Right cardiac atrium (tissue), 5 donors: ENCODE data around the gene NCR3LG1. TPM values are rescaled to one million over a fixed set of nuclear protein-coding genes. Genes with fewer than 3 reads are reported as not detected.

Source experiments
- ATAC-seq, 2 donors: fragments of 200-7000 bp; cut with Tn5 transposase; one replicate each; pipeline versions ENCODE4 v1.8.0 to v1.9.1; 2020; ENCODE audit warnings: moderate library complexity in 2 of 2, mild to moderate bottlenecking in 1 of 2
- DNase-seq, 3 donors: peaks; one replicate each; pipeline ENCODE4 v3.0.0-alpha.2; 2020
- H3K27ac ChIP-seq: one replicate; pipeline ENCODE4 v1.5.1; 2013; ENCODE audit warnings: mild to moderate bottlenecking, low read length, control low read depth, moderate library complexity
- H3K27me3 ChIP-seq: one replicate; pipeline ENCODE4 v1.6.1; 2013; ENCODE audit not compliant: control insufficient read depth, insufficient read depth
- H3K4me1 ChIP-seq: one replicate; pipeline ENCODE4 v1.6.1; 2013; ENCODE audit warnings: low read length; ENCODE audit not compliant: control insufficient read depth, insufficient read depth
- H3K4me3 ChIP-seq: one replicate; pipeline ENCODE4 v1.5.1; 2013; ENCODE audit warnings: low read length, control low read depth
- H3K9me3 ChIP-seq: one replicate; pipeline ENCODE4 v1.6.1; 2013; ENCODE audit warnings: low read length; ENCODE audit not compliant: control insufficient read depth
- WGBS: extraction: QIAGEN DNeasy Blood & Tissue Kit; methylation state at CpG from one replicate; pipeline ENCODE4 v1.1.7; 2013; 5-methylcytosine and 5-hydroxymethylcytosine counted together
- intact Hi-C, 4 donors: fragments of 100-400 bp; cut with DNase I; formaldehyde crosslinking; loops; one replicate each; pipeline versions ENCODE4 v1.11.0 to v1.14.0; 2022 to 2023
- long read RNA-seq, 4 donors: library from polyadenylated mRNA; unstranded; transcript quantifications; one replicate each; pipeline ENCODE4 v2.0.0, GENCODE V29; 2020 to 2021
- polyA plus RNA-seq: library from polyadenylated mRNA; stranded (reverse); fragments of 200-250 nt; gene quantifications from one replicate; pipeline ENCODE4 v1.2.3, GENCODE V29; 2013
- total RNA-seq, 4 donors: library from RNA; stranded (reverse); fragmentation: NEBNext Ultra II Directional; extraction: Animal tissue kit (Norgen Biotek cat#: 25700); gene quantifications; one replicate each; pipeline ENCODE4 v1.2.1, GENCODE V29; 2021
- donor health status: healthy with polysubstance abuse.
- donor health status: DM: no; HTN: yes; CAD: no.
- donor health status: DM: no; HTN: no; CAD: no.
- donor health status: DM: no; HTN: yes; CAD: no; lungs with severe emphysema.
- donor health status: DM: yes; HTN: yes; CAD: no.

Gene NCR3LG1
- total RNA-seq (1 to 10 TPM; 2.3 to 3.3 (median 3.0) TPM), polyA plus RNA-seq (0.75 TPM)
- long read RNA-seq, donor 1, full-length matches to known transcripts: 1 of 5 reads
- long read RNA-seq, donor 1, partial matches to known transcripts: 2 of 5 reads
- long read RNA-seq, donor 1, other reads (novel, unspliced or antisense): 2 of 5 reads
- long read RNA-seq, donor 2: 0 reads
- long read RNA-seq, donor 3, full-length matches to known transcripts: 2 of 5 reads
- long read RNA-seq, donor 3, partial matches to known transcripts: 1 of 5 reads
- long read RNA-seq, donor 3, other reads (novel, unspliced or antisense): 2 of 5 reads
- long read RNA-seq, donor 4, partial matches to known transcripts: 1 of 2 reads
- long read RNA-seq, donor 4, other reads (novel, unspliced or antisense): 1 of 2 reads

GRCh38 chr11:17351510-17352176 is at the start of gene NCR3LG1:
Gene NCR3LG1 (plus strand): TSS chr11:17351800. CDS start chr11:17351970, 170 bp downstream.
- intact Hi-C loops: no loop called here
- under 1% methylated on average over 61 of the region's 61 CpGs for WGBS
- no peak within 1 kb of the TSS for H3K27ac ChIP-seq

GRCh38 chr11:17313349-17314231 is 38.0 kb upstream of the NCR3LG1 start:
- H3K27me3 ChIP-seq: no peaks in the 10 kb centered on the region
- no peak for DNase-seq
- WGBS: 89% methylated on average over 8 of the region's 8 CpGs
- H3K9me3 ChIP-seq: no peaks in the 10 kb centered on the region
- intact Hi-C loops: no loop called here
- ATAC-seq: no peak
- no peak overlapping the region for H3K27ac ChIP-seq
- H3K4me1 ChIP-seq: no peaks in the 10 kb centered on the region
- H3K4me3 ChIP-seq: no peak overlapping the region

More at GRCh38 chr11:17351510-17352176, at the start of gene NCR3LG1:
- Histone ChIP-seq H3K4me3 (peak within 1 kb of the TSS; percentile 49), H3K27me3 (no peaks in the 10 kb centered on the region), H3K9me3 (no peaks in the 10 kb centered on the region), H3K4me1 (no peaks in the 10 kb centered on the region)
- peak; percentile 66 to 73 for ATAC-seq
- peak; percentile 72 to 83 (median 78) for DNase-seq

- Histone ChIP-seq H3K4me1 (no peaks in the 10 kb centered on the region), H3K27ac (no peak overlapping the region), H3K4me3 (no peak overlapping the region), H3K27me3 (no peaks in the 10 kb centered on the region), H3K9me3 (no peaks in the 10 kb centered on the region)
- ATAC-seq (no peak), DNase-seq (no peak)
- WGBS: 38% methylated on average over 1 of the region's 1 CpG
- intact Hi-C loops: no loop called here
These were observed 37.4 kb upstream of the NCR3LG1 start for GRCh38 chr11:17314232-17314547.

GRCh38 chr11:17314904-17315426 is 36.6 kb upstream of the NCR3LG1 start:
- no peak for DNase-seq
- no peaks in the 10 kb centered on the region for H3K4me1 ChIP-seq
- WGBS: 88% methylated on average over 1 of the region's 1 CpG
- H3K4me3 ChIP-seq: no peak overlapping the region
- H3K9me3 ChIP-seq: no peaks in the 10 kb centered on the region
- no peaks in the 10 kb centered on the region for H3K27me3 ChIP-seq
- intact Hi-C loops: no loop called here
- no peak overlapping the region for H3K27ac ChIP-seq
- ATAC-seq: no peak

- DNase-seq: no peak
- Histone ChIP-seq H3K4me1 (no peaks in the 10 kb centered on the region), H3K27me3 (no peaks in the 10 kb centered on the region), H3K4me3 (no peak overlapping the region), H3K9me3 (no peaks in the 10 kb centered on the region), H3K27ac (no peak overlapping the region)
- 87% methylated on average over 5 of the region's 5 CpGs for WGBS
- no peak for ATAC-seq
- intact Hi-C loops: no loop called here
These were observed 22.6 kb upstream of the NCR3LG1 start for GRCh38 chr11:17328871-17329494.

GRCh38 chr11:17331669-17332068 is 19.9 kb upstream of the NCR3LG1 start:
- DNase-seq (no peak), ATAC-seq (no peak)
- Histone ChIP-seq H3K9me3 (no peaks in the 10 kb centered on the region), H3K27me3 (no peaks in the 10 kb centered on the region), H3K27ac (no peak overlapping the region), H3K4me1 (no peaks in the 10 kb centered on the region), H3K4me3 (no peak overlapping the region)
- intact Hi-C loops: no loop called here
- 75% methylated on average over 2 of the region's 2 CpGs for WGBS

- no peak overlapping the region for H3K27ac ChIP-seq
- H3K4me3 ChIP-seq: no peak overlapping the region
- ATAC-seq (peak; percentile 76 to 90), DNase-seq (peak; percentile 31 to 58 (median 53))
- no peaks in the 10 kb centered on the region for H3K4me1 ChIP-seq
- no peaks in the 10 kb centered on the region for H3K9me3 ChIP-seq
- intact Hi-C loops: no loop called here
- no peaks in the 10 kb centered on the region for H3K27me3 ChIP-seq
- 62% methylated on average over 4 of the region's 4 CpGs for WGBS
These were observed 17.6 kb upstream of the NCR3LG1 start for GRCh38 chr11:17333799-17334586.

GRCh38 chr11:17343257-17343656 is 8.3 kb upstream of the NCR3LG1 start:
- ATAC-seq: no peak

GRCh38 chr11:17343907-17344306 is 7.7 kb upstream of the NCR3LG1 start:
- DNase-seq (no peak), ATAC-seq (no peak)
- Histone ChIP-seq H3K27ac (no peak overlapping the region), H3K9me3 (no peaks in the 10 kb centered on the region), H3K4me3 (no peak overlapping the region), H3K27me3 (no peaks in the 10 kb centered on the region), H3K4me1 (no peaks in the 10 kb centered on the region)
- WGBS: 84% methylated on average over 1 of the region's 1 CpG
- intact Hi-C loops: no loop called here

More at GRCh38 chr11:17343257-17343656, 8.3 kb upstream of the NCR3LG1 start:
- Histone ChIP-seq H3K4me1 (no peaks in the 10 kb centered on the region), H3K9me3 (no peaks in the 10 kb centered on the region), H3K4me3 (no peak overlapping the region), H3K27me3 (no peaks in the 10 kb centered on the region), H3K27ac (no peak overlapping the region)
- 100% methylated on average over 2 of the region's 2 CpGs for WGBS
- intact Hi-C loops: no loop called here
- no peak for DNase-seq

- no peak for ATAC-seq
- intact Hi-C loops: no loop called here
- no peaks in the 10 kb centered on the region for H3K9me3 ChIP-seq
- H3K4me3 ChIP-seq: no peak overlapping the region
- H3K27ac ChIP-seq: no peak overlapping the region
- no peak for DNase-seq
- no peaks in the 10 kb centered on the region for H3K27me3 ChIP-seq
- H3K4me1 ChIP-seq: no peaks in the 10 kb centered on the region
- WGBS: 69% methylated on average over 1 of the region's 1 CpG
These were observed 3.9 kb upstream of the NCR3LG1 start for GRCh38 chr11:17347676-17348075.
